ENCODE results near the gene PSMB7.
A peak's percentile ranks its signal among the peaks of the same experiment; 100 is the strongest.

PSMB7 gene

DNA sequence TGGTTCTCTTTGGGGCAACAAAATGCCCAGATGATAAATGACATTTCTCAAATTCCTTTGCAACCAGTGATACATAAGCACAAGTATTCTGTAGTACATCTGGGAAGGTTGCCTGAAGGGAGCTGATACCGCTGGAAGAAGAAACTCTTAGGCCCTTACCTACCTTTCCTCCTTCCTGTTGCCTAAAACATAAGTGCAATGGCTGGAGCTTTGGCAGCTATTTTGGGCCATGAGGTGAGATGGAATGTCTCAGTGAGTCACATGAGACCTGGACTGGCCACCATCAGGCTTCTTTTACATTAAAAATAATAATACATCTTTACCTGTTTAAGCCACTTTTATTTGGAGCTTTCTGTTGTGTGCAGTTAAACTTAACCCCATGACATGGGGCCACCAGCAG lies 23.8 kb upstream of the PSMB7 start:
- no peak for DNase-seq (ENCODE audit: low spot score)
- TF ChIP-seq, protein P1, sequence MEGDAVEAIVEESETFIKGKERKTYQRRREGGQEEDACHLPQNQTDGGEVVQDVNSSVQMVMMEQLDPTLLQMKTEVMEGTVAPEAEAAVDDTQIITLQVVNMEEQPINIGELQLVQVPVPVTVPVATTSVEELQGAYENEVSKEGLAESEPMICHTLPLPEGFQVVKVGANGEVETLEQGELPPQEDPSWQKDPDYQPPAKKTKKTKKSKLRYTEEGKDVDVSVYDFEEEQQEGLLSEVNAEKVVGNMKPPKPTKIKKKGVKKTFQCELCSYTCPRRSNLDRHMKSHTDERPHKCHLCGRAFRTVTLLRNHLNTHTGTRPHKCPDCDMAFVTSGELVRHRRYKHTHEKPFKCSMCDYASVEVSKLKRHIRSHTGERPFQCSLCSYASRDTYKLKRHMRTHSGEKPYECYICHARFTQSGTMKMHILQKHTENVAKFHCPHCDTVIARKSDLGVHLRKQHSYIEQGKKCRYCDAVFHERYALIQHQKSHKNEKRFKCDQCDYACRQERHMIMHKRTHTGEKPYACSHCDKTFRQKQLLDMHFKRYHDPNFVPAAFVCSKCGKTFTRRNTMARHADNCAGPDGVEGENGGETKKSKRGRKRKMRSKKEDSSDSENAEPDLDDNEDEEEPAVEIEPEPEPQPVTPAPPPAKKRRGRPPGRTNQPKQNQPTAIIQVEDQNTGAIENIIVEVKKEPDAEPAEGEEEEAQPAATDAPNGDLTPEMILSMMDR (IDR thresholded peaks at IDR 0.05; ENCODE audit: borderline replicate concordance, control extremely low read depth, extremely low read depth, insufficient read depth, missing control alignments) = no peak
- in situ Hi-C loops (cut with MboI; ENCODE audit: low sequenced_read_pairs, unreplicated experiment) = no loop called here

DNA sequence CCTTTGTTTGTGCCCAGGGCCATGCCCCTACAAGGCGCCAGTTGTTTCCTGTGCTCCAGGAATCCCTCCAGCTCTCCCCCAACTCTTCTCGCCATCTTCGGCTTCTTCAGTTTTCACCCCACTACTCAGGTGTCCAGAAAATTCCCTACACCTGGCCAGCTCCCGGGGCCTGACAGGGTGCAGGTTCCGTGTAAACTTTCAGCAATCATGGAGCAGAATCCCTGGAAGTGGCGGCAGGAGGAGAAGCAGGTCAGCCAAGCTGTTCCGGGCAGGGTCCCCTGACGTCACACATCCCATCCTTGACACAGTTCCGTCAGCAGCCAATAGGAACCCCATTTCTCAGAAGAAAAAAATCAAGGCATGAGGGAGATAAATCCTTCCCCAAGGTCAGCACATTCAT lies 22.8 kb upstream of the PSMB7 start:
- no peak for DNase-seq (ENCODE audit: low spot score)
- in situ Hi-C loops (cut with MboI; ENCODE audit: low sequenced_read_pairs, unreplicated experiment) = no loop called here
- TF ChIP-seq, protein P1 (IDR thresholded peaks at IDR 0.05; ENCODE audit: borderline replicate concordance, control extremely low read depth, extremely low read depth, insufficient read depth, missing control alignments) = no peak

DNA sequence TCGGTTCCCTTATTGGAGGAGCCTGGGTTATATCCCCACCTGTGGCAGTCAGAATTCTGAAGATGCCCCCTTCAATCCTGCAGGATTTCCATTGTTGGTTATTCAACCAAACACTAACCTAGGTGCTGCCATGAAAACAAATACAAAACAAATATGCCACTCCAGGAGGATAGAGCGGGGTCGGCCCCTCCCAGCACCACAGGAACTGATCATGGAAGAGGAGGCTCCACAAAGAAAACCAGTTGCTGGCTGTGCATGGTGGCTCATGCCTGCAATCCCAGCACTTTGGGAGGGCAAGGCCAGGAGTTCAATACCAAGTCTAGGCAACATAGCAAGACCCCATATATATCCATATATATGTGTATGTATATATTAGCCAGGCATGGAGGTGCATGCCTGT lies 21.8 kb upstream of the PSMB7 start:
- DNase-seq (ENCODE audit: low spot score) = no peak
- TF ChIP-seq, protein P1 (IDR thresholded peaks at IDR 0.05; ENCODE audit: borderline replicate concordance, control extremely low read depth, extremely low read depth, insufficient read depth, missing control alignments) = no peak
- in situ Hi-C loops (cut with MboI; ENCODE audit: low sequenced_read_pairs, unreplicated experiment) = no loop called here

DNA sequence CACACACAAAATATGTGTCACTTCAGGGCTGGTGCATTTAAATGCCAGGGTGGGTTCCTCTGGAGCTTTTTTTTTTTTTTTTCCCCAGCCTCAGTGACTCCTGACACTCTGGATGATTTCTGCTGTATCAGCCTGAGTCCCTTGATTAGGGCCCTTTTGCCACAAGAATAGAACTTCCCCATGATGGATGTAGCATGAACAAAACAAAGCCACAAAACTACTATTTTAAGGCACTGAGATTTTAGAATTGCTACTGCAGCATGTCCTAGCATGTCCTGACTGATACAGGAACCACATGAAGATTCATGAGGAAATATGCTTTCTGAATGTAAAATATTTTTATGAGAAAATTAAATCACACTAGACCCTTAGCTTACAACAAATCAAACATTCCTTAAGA lies 21.1 kb upstream of the PSMB7 start:
- peak; percentile 40 for DNase-seq (ENCODE audit: low spot score)
- TF ChIP-seq, protein P1 (IDR thresholded peaks at IDR 0.05; ENCODE audit: borderline replicate concordance, control extremely low read depth, extremely low read depth, insufficient read depth, missing control alignments) = no peak
- in situ Hi-C loops (cut with MboI; ENCODE audit: low sequenced_read_pairs, unreplicated experiment) = no loop called here

DNA sequence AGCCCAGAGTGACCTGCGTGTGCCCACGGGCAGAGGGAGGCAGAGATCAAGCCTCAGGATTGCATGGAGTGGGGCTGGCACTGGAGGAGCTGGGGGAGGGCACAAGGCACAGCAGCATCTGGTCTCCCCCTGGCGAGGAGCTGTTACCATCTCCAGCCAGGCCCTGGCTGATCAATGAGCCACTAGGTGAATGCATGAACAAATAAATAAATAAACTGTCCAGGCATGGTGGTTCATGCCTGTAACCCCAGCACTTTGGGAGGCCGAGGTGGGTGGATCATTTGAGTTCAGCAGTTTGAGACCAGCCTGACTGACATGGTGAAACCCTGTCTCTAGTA lies 14.3 kb upstream of the PSMB7 start:
- TF ChIP-seq, protein P1 (IDR thresholded peaks at IDR 0.05; ENCODE audit: borderline replicate concordance, control extremely low read depth, extremely low read depth, insufficient read depth, missing control alignments) = no peak
- no peak for DNase-seq (ENCODE audit: low spot score)
- in situ Hi-C loops (cut with MboI; ENCODE audit: low sequenced_read_pairs, unreplicated experiment) = no loop called here

DNA sequence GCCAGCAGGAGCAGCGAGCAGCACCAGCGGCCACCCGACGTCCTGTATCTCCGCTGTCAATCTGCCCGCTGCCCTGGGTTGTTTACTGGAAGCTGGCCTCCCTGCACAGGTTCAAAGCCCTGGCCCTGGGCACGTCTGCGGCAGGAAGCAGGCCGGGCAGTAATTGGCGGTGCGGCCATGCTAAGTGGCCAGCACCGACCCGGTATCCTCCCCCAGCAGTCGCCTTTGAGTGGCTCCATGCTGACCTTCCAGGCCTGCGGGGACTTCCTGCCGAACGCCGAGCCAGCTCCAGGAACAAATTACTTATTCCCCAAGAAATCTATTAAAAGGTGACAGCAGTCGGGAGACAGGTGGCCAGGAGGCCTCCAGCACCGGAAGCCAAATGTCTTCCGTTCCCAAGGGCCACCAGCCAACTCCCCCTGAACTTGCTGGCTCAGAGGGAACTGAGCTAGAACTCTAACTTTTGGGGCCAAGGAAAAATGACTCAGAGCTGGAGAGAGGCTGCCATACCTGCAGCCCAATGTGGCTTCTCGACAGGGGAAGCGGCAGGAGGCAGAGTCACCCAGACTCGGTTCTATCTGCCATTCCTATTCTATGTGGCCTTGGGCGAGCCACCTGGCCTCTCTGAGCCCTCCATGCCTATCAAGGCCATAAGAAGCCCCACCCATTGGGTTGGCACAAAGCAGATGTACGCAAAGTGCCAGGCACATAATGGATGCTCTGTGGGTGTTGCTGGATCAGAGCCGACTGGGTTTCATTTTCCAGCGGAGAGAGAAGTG lies 13.7 kb upstream of the PSMB7 start:
- TF ChIP-seq, protein P1 (IDR thresholded peaks at IDR 0.05; ENCODE audit: borderline replicate concordance, control extremely low read depth, extremely low read depth, insufficient read depth, missing control alignments) = no peak
- in situ Hi-C loops (cut with MboI; ENCODE audit: low sequenced_read_pairs, unreplicated experiment) = no loop called here
- no peak for DNase-seq (ENCODE audit: low spot score)

Measured in GM13976 (cell line).